ACHN (cell line): ENCODE data around the gene YTHDF1.
"Not testable (repeated sequence)": the region's sequence is repeated elsewhere in the genome, so short reads cannot be mapped to it uniquely, and the experiment has no call there.

Source experiments
- DNase-seq: peaks from one replicate; pipeline ENCODE4 v3.0.0-alpha.2; 2015
- in situ Hi-C: cut with HindIII; loops from 2 replicates; pipeline ENCODE4 v1.10.0; 2017; ENCODE audit warnings: low sequenced_read_pairs, low pct_ligation_motif_present, low pct_unique_long_range_greater_than_20kb

The YTHDF1 gene

DNA sequence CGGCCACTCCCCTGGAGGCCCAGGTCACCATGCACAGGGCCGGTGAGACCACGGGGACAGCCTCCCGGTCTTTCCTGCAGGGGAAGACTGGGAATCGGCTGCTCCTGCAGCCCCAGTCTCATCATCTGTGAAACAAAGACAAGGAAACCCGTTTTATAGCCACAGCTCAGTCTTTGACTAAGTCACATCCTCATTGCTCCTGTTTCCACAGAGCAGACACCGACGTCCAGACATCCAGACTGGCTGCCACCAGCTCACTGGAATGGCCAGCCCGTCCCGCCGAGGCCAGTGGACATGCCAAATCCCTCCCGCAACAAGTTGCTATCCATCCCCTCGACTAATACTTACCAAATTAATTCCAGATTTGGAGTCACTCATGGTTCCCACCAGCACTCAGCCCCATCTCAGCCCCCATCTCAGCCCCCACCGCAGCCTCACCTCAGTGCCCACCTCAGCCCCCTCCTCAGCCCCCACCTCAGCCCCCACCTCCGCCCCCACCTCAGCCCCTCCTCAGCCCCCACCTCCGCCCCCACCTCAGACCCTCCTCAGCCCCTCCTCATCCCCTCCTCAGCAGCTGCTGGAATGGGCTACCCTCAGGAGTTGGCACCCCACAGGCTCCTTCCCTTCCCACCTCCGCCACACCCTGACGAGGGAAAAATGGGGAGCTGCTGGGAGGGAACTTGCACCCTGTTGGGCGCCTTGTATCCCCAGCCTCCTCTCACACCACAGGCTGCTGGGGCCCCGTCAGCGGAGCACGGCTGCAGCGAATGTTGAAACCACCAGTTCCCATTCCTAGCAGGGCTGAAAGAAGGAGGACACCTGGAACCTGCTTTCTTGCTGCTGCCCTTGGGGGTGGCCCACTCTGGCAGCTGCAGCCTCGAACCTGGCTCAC lies 48.7 kb downstream of the YTHDF1 start:
- in situ Hi-C loops, result no loop called here
- DNase-seq, result no peak

DNA sequence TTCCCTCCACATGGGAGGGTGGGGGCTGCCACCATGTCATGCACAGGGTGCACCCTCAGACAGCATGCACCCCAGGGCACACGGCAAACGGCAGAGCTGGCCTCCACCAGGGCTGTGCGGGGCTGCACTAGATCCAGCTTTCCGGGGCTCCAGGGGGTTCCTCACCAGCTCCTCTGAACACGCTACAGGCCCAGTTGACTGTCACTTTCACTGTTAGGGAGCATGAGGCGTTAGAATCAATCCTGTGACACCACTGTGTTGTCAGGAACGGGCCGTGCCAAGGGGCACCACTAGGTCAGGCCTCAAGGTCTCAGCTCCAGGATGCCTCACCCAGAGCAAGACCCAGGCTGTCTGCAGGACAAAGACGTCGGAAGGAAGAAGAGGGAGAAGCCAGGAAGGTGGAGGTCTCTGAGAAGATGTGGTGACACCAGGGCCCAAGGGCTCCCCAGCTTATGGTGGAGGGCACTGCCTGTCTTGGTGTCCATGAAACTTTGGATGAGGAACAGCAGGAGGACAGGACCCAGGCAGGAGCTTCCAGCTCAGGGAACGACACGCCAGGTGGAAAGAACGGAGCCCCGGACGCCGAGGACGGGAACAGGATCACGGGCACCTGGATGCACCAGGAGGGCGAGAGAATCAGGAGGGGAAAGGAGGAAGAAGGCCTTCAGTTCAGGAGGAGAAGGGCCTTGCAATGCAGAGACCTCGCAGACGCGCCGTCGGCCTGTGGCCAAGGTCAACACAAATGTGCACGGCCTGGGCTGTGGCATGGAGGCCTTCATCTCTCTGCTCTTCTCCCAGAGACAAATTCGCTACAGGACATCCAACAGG lies 49.5 kb downstream of the YTHDF1 start:
- DNase-seq, result no peak
- in situ Hi-C loops, result no loop called here

GRCh38 chr20:63165356-63166192 lies 50.4 kb downstream of the YTHDF1 start:
- no peak for DNase-seq
- in situ Hi-C loops, result no loop called here

DNA sequence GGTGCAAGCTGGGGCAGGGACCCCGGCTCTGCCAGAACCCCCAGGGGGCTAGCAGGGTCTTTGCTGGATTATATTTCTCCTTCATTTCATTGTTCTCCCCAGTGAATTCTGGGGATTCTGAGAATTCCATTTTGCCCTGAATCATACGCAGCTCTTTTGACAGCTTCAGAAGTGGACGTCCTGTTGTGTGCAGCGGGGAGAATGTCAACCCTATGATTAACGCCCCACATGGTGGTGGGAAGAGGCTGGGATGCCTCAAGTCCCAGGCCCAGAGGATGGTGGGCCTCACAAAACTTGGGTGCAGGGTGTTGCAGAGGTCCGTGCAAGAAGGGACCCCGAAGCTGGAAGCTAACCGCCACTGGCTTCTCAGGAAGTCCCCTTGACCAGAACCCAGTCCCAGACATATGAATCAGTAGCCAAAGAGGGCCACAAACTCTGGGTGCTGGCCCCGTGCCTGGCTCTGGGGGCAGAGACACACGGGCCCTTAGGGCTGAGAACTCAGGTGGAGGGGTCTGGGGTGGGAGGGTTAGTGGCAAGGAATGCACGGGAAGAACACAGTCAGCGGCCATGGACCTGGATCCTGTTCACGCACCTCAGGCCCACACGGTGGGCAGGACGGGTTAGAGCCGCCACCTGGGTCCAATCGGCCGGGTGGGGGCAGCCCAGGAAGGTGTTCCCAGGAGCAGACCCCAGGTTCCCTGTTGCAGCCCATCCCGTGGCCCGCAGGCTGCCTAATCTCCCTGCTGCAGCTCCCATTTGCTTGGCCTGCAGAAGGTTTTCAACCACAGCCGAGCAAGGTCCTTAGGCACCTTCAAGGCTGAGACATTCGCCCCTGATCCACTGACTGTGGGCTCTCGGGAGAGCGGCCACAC lies 51.2 kb downstream of the YTHDF1 start:
- DNase-seq, result no peak
- in situ Hi-C loops, result no loop called here

DNA sequence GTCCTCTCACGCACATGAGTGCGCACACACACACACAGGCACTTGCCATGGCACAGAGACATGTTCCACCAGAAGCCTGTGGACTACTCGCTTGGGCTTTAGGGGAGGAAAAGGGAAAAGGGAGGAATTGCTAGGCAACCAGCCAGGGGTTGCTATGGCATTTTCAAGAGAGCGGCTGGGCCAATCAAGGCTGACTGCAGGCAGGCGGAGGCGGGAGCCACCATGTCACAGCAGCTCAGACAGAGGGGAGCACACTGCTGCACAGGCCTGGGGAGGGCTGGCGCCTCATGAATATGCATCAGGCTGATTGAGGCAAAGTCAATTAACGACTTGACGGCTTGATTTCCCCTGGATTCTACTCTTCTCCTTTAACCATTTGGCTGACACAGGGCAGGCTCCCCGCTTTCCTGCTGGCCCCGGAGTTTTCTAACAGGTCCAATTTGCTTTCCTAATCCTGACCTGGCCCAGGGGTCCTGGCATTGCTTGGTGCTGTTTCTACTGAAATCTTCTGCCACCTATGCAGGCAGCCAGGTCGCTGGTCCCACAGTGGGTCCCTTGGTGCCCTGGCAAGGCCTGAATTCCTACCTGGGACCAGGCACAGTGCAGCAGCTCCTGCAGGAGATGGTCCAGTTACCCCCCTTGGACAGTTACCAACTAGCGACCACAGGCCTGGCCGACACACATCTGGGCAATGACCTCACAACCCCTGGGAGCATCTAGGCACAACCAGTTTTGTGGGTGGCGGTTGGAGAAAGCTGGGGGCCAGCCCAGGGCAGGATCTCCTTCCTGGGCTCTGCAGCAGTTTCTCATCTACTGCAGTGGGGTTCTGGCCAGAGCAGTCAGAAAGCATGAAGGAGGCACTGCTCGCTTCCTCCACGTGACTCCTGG lies 52.1 kb downstream of the YTHDF1 start:
- in situ Hi-C loops, result no loop called here
- no peak for DNase-seq

GRCh38 chr20:63163171-63163570 lies 52.8 kb downstream of the YTHDF1 start:
- DNase-seq, result no peak
- in situ Hi-C loops, result no loop called here

DNA sequence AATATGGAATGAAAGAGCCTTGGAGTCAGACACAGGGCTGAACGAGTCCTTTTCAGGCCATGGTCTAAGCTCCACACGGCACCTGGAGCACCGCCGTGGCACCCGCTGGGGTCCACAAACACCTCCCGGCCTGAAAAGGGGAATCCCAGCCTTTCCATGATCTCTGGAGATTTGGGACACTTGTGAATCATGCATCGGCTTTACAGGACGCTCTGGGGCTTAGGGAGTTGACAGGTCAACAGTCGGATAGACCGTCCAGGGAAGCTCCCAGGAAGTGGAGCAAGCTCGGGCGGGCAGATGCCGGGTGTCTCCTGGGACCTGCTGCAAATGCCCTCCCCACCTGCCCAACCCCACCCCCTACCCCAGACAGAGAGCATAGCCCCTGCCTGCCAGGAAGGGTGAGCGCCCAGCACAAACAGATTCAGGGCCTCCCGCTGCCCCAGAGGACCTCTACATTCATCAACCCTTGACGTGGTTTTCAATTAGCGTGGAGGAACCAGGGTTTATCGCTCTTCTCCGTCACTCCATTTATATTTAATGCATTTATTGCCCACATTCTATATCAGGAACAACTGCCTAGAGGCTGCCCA lies 53.6 kb downstream of the YTHDF1 start:
- no peak for DNase-seq
- in situ Hi-C loops, result no loop called here

GRCh38 chr20:63161176-63161651 lies 54.7 kb downstream of the YTHDF1 start:
- DNase-seq, result no peak
- in situ Hi-C loops, result no loop called here

- DNase-seq, result no peak
- in situ Hi-C loops, result no loop called here
These were observed 55.2 kb downstream of the YTHDF1 start for GRCh38 chr20:63160641-63161175.

DNA sequence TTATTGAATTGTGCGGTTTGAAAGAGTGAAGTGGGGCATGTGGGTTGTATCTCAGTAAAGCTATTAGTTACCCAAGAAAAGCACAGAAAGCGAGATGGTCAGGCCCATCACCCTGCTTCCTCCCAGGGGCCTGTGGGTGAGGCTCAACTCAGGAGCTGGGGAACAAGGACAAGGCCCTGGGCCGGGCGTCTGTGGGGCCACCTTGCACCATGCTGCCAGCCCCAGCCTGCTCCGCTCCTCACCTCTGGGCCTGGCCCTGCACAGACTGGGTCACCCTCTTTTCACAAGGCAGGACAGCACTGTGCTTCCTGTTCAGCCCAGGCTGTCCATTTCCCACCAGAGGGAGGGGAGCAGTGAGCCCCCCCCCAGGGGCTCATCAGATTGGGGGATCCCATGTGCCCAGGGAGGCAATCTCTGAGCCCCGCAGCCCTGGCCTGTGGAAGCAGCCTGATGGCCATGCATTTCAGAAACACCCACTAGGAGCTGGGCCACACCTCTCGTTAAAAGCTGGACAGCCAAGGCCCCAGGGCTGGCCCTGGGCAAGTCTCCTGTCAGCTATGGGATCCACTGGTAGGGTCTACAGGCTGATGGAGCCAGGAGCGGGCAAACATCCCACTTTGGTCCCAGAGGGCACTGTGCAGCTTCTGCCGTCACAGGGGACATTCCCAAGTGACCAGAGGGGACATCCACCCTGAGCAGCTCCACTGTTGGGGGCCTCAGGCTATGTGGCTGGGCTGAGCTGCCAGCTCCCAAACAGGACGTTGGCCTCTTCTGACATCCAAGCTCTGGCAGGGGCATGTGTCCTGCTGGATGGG lies 55.9 kb downstream of the YTHDF1 start:
- in situ Hi-C loops, result no loop called here
- DNase-seq, result no peak

- DNase-seq, in situ Hi-C loops: not testable (repeated sequence)
These were observed 56.7 kb downstream of the YTHDF1 start for GRCh38 chr20:63159251-63159650.

- DNase-seq, result no peak
- in situ Hi-C loops, result no loop called here
These were observed 57.1 kb downstream of the YTHDF1 start for GRCh38 chr20:63158845-63159244.

- in situ Hi-C loops, result no loop called here
- DNase-seq, result no peak
These were observed 57.6 kb downstream of the YTHDF1 start for GRCh38 chr20:63158352-63158751.

GRCh38 chr20:63157431-63157830 lies 58.5 kb downstream of the YTHDF1 start:
- in situ Hi-C loops, DNase-seq: not testable (repeated sequence)

- no peak for DNase-seq
- in situ Hi-C loops, result no loop called here
These were observed 59.7 kb downstream of the YTHDF1 start for GRCh38 chr20:63156221-63156671.
